ENCODE data around the gene ADORA2A. TPM values are rescaled to one million over a fixed set of nuclear protein-coding genes. Genes with fewer than 3 reads are reported as not detected.

Gene ADORA2A
- total RNA-seq, 1 donor from 2014 or later, result 4.1 TPM

GRCh38 chr22:24401931-24402367 lies 25.4 kb upstream of the ADORA2A start:
- intact Hi-C loops (cut with DNase I), result no loop called here
- ATAC-seq (ENCODE audit: poor library complexity) (peak; percentile 17), DNase-seq (no peak)

GRCh38 chr22:24402460-24403192 lies 24.8 kb upstream of the ADORA2A start:
- DNase-seq, result peak; percentile 76
- intact Hi-C loops (cut with DNase I), result no loop called here

GRCh38 chr22:24403346-24403745 lies 24.1 kb upstream of the ADORA2A start:
- ATAC-seq (ENCODE audit: poor library complexity), result no peak
- DNase-seq, result no peak
- intact Hi-C loops (cut with DNase I), result no loop called here

More at GRCh38 chr22:24402460-24403192, 24.8 kb upstream of the ADORA2A start:
- peak; percentile 93 for ATAC-seq (ENCODE audit: poor library complexity)

GRCh38 chr22:24404561-24405275 lies 22.7 kb upstream of the ADORA2A start:
- ATAC-seq (ENCODE audit: poor library complexity), result no peak
- intact Hi-C loops (cut with DNase I), result no loop called here
- no peak for DNase-seq

- intact Hi-C loops (cut with DNase I), result no loop called here
- ATAC-seq (ENCODE audit: poor library complexity) (no peak), DNase-seq (no peak)
Measured at GRCh38 chr22:24405631-24406321, 21.6 kb upstream of the ADORA2A start.

- no peak for ATAC-seq (ENCODE audit: poor library complexity)
- DNase-seq, result no peak
- intact Hi-C loops (cut with DNase I), result no loop called here
Measured at GRCh38 chr22:24406322-24407277, 20.8 kb upstream of the ADORA2A start.

- DNase-seq (peak; percentile 41), ATAC-seq (ENCODE audit: poor library complexity) (no peak)
- intact Hi-C loops (cut with DNase I), result no loop called here
Measured at GRCh38 chr22:24407278-24407665, 20.1 kb upstream of the ADORA2A start.

GRCh38 chr22:24407884-24408283 lies 19.5 kb upstream of the ADORA2A start:
- ATAC-seq (ENCODE audit: poor library complexity) (no peak), DNase-seq (no peak)
- intact Hi-C loops (cut with DNase I), result no loop called here

GRCh38 chr22:24408630-24409029 lies 18.8 kb upstream of the ADORA2A start:
- ATAC-seq (ENCODE audit: poor library complexity) (no peak), DNase-seq (peak; percentile 43)
- intact Hi-C loops (cut with DNase I), result no loop called here

GRCh38 chr22:24409707-24410106 lies 17.7 kb upstream of the ADORA2A start:
- DNase-seq (no peak), ATAC-seq (ENCODE audit: poor library complexity) (no peak)
- intact Hi-C loops (cut with DNase I), result no loop called here

- DNase-seq (no peak), ATAC-seq (ENCODE audit: poor library complexity) (no peak)
- intact Hi-C loops (cut with DNase I), result no loop called here
Measured at GRCh38 chr22:24410110-24410856, 17.1 kb upstream of the ADORA2A start.

- DNase-seq (peak; percentile 29), ATAC-seq (ENCODE audit: poor library complexity) (no peak)
- intact Hi-C loops (cut with DNase I), result no loop called here
Measured at GRCh38 chr22:24411256-24412004, 16.0 kb upstream of the ADORA2A start.

GRCh38 chr22:24412274-24412673 lies 15.1 kb upstream of the ADORA2A start:
- no peak for DNase-seq
- ATAC-seq (ENCODE audit: poor library complexity), result no peak
- intact Hi-C loops (cut with DNase I), result no loop called here

- DNase-seq (no peak), ATAC-seq (ENCODE audit: poor library complexity) (no peak)
- intact Hi-C loops (cut with DNase I), result no loop called here
Measured at GRCh38 chr22:24413271-24413670, 14.1 kb upstream of the ADORA2A start.

GRCh38 chr22:24413736-24414385 lies 13.5 kb upstream of the ADORA2A start:
- intact Hi-C loops (cut with DNase I), result no loop called here
- DNase-seq (peak; percentile 39), ATAC-seq (ENCODE audit: poor library complexity) (peak; percentile 19)

GRCh38 chr22:24414523-24414922 lies 12.9 kb upstream of the ADORA2A start:
- DNase-seq (no peak), ATAC-seq (ENCODE audit: poor library complexity) (no peak)
- intact Hi-C loops (cut with DNase I), result no loop called here
